CD4-positive, alpha-beta T cell (primary cell): Measurements from ENCODE around the gene ADRB2. TPM values are rescaled to one million over a fixed set of nuclear protein-coding genes. Genes with fewer than 3 reads are reported as not detected.

Experiments used
- ATAC-seq: fragments of 200-7000 bp; cut with Tn5 transposase; one replicate; pipeline ENCODE4 v1.10.0; 2022; ENCODE audit warnings: mild to moderate bottlenecking; ENCODE audit not compliant: poor library complexity
- CTCF ChIA-PET: fragments of 350-600 bp; sonication (Branson Sonifier 250); formaldehyde crosslinking; loops from one replicate; lab custom pipeline; 2021; ENCODE audit warnings: antibody characterized with exemption, inconsistent platforms; lab: Charles Lee
- POLR2A ChIA-PET: fragments of 350-600 bp; sonication (Branson Sonifier 250); formaldehyde crosslinking; loops from one replicate; lab custom pipeline; 2021; ENCODE audit warnings: antibody characterized with exemption, inconsistent platforms; lab: Charles Lee
- DNase-seq, 14 experiments: peaks; one replicate each; pipeline ENCODE4 v3.0.0-alpha.2; 2013 to 2020; ENCODE audit warnings: mixed read lengths in 2 of 14
- H3K27ac ChIP-seq, 2 donors: one replicate each; pipeline versions ENCODE4 v1.5.1 to v1.7.0; 2013; ENCODE audit warnings: low read length in 2 of 2, low read depth in 1 of 2, mild to moderate bottlenecking in 1 of 2
- H3K27me3 ChIP-seq, 2 experiments: 1 replicate in 1 of 2; 2 replicates in 1 of 2; pipeline versions ENCODE4 v1.6.1 to v1.7.0; 2013; ENCODE audit warnings: low read length in 2 of 2, control low read depth in 1 of 2, mild to moderate bottlenecking in 1 of 2, moderate library complexity in 1 of 2; ENCODE audit not compliant: insufficient read depth in 2 of 2, control insufficient read depth in 1 of 2
- H3K36me3 ChIP-seq: one replicate; pipeline ENCODE4 v1.6.1; 2013; ENCODE audit warnings: low read length, control low read depth; ENCODE audit not compliant: insufficient read depth
- H3K4me1 ChIP-seq: one replicate; pipeline ENCODE4 v1.6.1; 2013; ENCODE audit warnings: low read length, control low read depth; ENCODE audit not compliant: insufficient read depth
- H3K4me3 ChIP-seq: one replicate; pipeline ENCODE4 v1.5.1; 2013; ENCODE audit warnings: mild to moderate bottlenecking, low read length, moderate library complexity
- H3K9me3 ChIP-seq, 2 experiments: 1 replicate in 1 of 2; 2 replicates in 1 of 2; pipeline versions ENCODE4 v1.6.1 to v1.7.0; 2013; ENCODE audit warnings: low read length in 2 of 2, mild to moderate bottlenecking in 2 of 2, control low read depth in 1 of 2, moderate library complexity in 1 of 2; ENCODE audit not compliant: control insufficient read depth in 1 of 2, insufficient read depth in 1 of 2
- H3K27ac Mint-ChIP-seq: one replicate; pipeline ENCODE4 v1.8.0; 2020; ENCODE audit warnings: mixed read lengths
- H3K27me3 Mint-ChIP-seq: one replicate; pipeline ENCODE4 v1.8.0; 2021; ENCODE audit warnings: mixed read lengths
- H3K36me3 Mint-ChIP-seq: one replicate; pipeline ENCODE4 v1.8.0; 2021; ENCODE audit warnings: low read depth, mixed read lengths
- H3K4me1 Mint-ChIP-seq: one replicate; pipeline ENCODE4 v1.8.0; 2021; ENCODE audit warnings: low read depth, mixed read lengths
- H3K4me3 Mint-ChIP-seq: one replicate; pipeline ENCODE4 v1.8.0; 2020; ENCODE audit warnings: mild to moderate bottlenecking, mixed read lengths
- H3K9me3 Mint-ChIP-seq: one replicate; pipeline ENCODE4 v1.8.0; 2020; ENCODE audit warnings: mixed read lengths
- intact Hi-C, 2 experiments: fragments of 100-400 bp; cut with DNase I in 1 of 2; cut with micrococcal nuclease in 1 of 2; formaldehyde crosslinking; loops; one replicate each; pipeline versions ENCODE4 v1.15.1 to v1.9.0; 2023 to 2025; cut with DNase I, micrococcal nuclease
- total RNA-seq, 174 experiments: library from RNA in 2 of 174; stranded (reverse) in 2 of 174; gene quantifications; one replicate each; pipeline ENCODE4 v1.2.3 and lab custom pipeline; 2021 to 2026
- TF ChIP-seq, protein P1 (sequence below): fragments of 200-600 bp; IDR thresholded peaks from one replicate; pipeline ENCODE4 v1.8.0; 2022; ENCODE audit warnings: antibody characterized with exemption, mild to moderate bottlenecking

The ADRB2 gene
- total RNA-seq, 2 experiments from 2014 or later: 1.2 to 1.6 TPM

DNA sequence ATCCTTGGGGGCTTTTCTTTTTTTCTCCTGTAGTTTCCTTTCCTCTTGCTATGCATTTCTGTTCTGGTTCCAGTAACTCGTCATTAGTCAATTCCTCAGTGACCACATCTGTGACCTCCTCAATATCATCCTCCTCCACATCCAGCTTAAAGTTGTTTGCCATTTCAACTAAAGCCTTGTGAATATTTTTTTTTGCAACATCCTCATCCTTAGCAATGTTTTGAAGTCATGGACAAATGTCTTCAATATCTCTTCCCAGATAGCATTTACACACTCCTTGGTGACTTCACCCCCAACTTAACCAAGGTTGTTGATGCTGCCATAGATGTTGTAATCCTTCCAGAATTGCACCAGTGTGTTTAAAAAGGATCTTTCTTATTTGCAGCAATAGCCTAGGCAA, 14.7 kb upstream of the ADRB2 start:
- H3K27me3 ChIP-seq: no peaks in the 10 kb centered on the region
- H3K9me3 ChIP-seq: no peaks in the 10 kb centered on the region
- intact Hi-C loops: loop anchor here in 1 of 2 experiments (10.0 kb wide), 1 partner anchor 543 kb away; the partner anchor contains the start of gene PCYOX1L
- peak overlapping the region; percentile 14 for H3K27ac Mint-ChIP-seq
- no peaks in the 10 kb centered on the region for H3K36me3 ChIP-seq
- H3K4me1 Mint-ChIP-seq: peaks cover 44% of the 10 kb centered on the region
- no peak overlapping the region for H3K4me3 ChIP-seq
- ChIA-PET POLR2A (interaction anchor here (1.2 kb wide), 1 partner anchor 41 kb away, joined by 3 read pairs; no protein-coding TSS in a partner anchor), CTCF (interaction anchor here (2.3 kb wide), 1 partner anchor 9 kb away, joined by 7 read pairs; no protein-coding TSS in a partner anchor)
- H3K4me3 Mint-ChIP-seq: peak overlapping the region; percentile 67
- ATAC-seq (no peak), DNase-seq (no peak)
- H3K27me3 Mint-ChIP-seq: no peaks in the 10 kb centered on the region
- TF ChIP-seq, protein P1, sequence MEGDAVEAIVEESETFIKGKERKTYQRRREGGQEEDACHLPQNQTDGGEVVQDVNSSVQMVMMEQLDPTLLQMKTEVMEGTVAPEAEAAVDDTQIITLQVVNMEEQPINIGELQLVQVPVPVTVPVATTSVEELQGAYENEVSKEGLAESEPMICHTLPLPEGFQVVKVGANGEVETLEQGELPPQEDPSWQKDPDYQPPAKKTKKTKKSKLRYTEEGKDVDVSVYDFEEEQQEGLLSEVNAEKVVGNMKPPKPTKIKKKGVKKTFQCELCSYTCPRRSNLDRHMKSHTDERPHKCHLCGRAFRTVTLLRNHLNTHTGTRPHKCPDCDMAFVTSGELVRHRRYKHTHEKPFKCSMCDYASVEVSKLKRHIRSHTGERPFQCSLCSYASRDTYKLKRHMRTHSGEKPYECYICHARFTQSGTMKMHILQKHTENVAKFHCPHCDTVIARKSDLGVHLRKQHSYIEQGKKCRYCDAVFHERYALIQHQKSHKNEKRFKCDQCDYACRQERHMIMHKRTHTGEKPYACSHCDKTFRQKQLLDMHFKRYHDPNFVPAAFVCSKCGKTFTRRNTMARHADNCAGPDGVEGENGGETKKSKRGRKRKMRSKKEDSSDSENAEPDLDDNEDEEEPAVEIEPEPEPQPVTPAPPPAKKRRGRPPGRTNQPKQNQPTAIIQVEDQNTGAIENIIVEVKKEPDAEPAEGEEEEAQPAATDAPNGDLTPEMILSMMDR: no peak
- peaks cover 5% of the 10 kb centered on the region for H3K36me3 Mint-ChIP-seq
- no peak overlapping the region for H3K27ac ChIP-seq
- peaks cover 27% of the 10 kb centered on the region for H3K4me1 ChIP-seq
- no peaks in the 10 kb centered on the region for H3K9me3 Mint-ChIP-seq

- POLR2A ChIA-PET: no interaction called here
- H3K4me3 Mint-ChIP-seq: no peak overlapping the region
- no peaks in the 10 kb centered on the region for H3K9me3 Mint-ChIP-seq
- no peak for ATAC-seq
- H3K27me3 Mint-ChIP-seq: peaks cover 5% of the 10 kb centered on the region
- H3K36me3 ChIP-seq: no peaks in the 10 kb centered on the region
- CTCF ChIA-PET: no interaction called here
- no peak overlapping the region for H3K27ac Mint-ChIP-seq
- peaks cover 20% of the 10 kb centered on the region for H3K4me1 Mint-ChIP-seq
- no peak overlapping the region for H3K4me3 ChIP-seq
- no peak overlapping the region for H3K27ac ChIP-seq
- no peak for DNase-seq
- TF ChIP-seq, protein P1: no peak
- H3K27me3 ChIP-seq: peaks cover 0 to 4% of the 10 kb centered on the region in 2 experiments
- intact Hi-C loops: loop anchor here in 1 of 2 experiments (5.0 to 10.0 kb wide), 2 partner anchors 142 to 540 kb away; partner anchors contain the start of gene PCYOX1L
- H3K4me1 ChIP-seq: peaks cover 10% of the 10 kb centered on the region
- H3K9me3 ChIP-seq: no peaks in the 10 kb centered on the region
- H3K36me3 Mint-ChIP-seq: no peaks in the 10 kb centered on the region
Measured at GRCh38 chr5:148815086-148815485, 11.3 kb upstream of the ADRB2 start.

- ATAC-seq (no peak), DNase-seq (no peak)
- H3K4me3 ChIP-seq: no peak overlapping the region
- Mint-ChIP-seq H3K36me3 (no peaks in the 10 kb centered on the region), H3K4me3 (no peak overlapping the region), H3K27ac (no peak overlapping the region), H3K27me3 (peaks cover 5% of the 10 kb centered on the region), H3K9me3 (no peaks in the 10 kb centered on the region), H3K4me1 (peaks cover 15% of the 10 kb centered on the region)
- no peaks in the 10 kb centered on the region for H3K9me3 ChIP-seq
- TF ChIP-seq, protein P1: no peak
- no peaks in the 10 kb centered on the region for H3K36me3 ChIP-seq
- intact Hi-C loops: loop anchor here in 1 of 2 experiments (5.0 to 10.0 kb wide), 2 partner anchors 142 to 539 kb away; partner anchors contain the start of gene PCYOX1L
- CTCF ChIA-PET: no interaction called here
- peaks cover 6% of the 10 kb centered on the region for H3K4me1 ChIP-seq
- H3K27me3 ChIP-seq: peaks cover 0 to 4% of the 10 kb centered on the region in 2 experiments
- H3K27ac ChIP-seq: no peak overlapping the region
- POLR2A ChIA-PET: no interaction called here
Measured at GRCh38 chr5:148815578-148815977, 10.8 kb upstream of the ADRB2 start.
